GM12873 (cell line): ENCODE measurements around the gene MAP4.

Experiments
- TF ChIP-seq, protein P1 (sequence below): IDR thresholded peaks from 2 replicates; pipeline ENCODE4 v1.5.1; 2012; ENCODE audit warnings: low read depth, mild to moderate bottlenecking, moderate library complexity, low read length, control low read depth; ENCODE audit not compliant: insufficient read depth; ENCODE audit errors: missing control alignments

Gene MAP4

DNA sequence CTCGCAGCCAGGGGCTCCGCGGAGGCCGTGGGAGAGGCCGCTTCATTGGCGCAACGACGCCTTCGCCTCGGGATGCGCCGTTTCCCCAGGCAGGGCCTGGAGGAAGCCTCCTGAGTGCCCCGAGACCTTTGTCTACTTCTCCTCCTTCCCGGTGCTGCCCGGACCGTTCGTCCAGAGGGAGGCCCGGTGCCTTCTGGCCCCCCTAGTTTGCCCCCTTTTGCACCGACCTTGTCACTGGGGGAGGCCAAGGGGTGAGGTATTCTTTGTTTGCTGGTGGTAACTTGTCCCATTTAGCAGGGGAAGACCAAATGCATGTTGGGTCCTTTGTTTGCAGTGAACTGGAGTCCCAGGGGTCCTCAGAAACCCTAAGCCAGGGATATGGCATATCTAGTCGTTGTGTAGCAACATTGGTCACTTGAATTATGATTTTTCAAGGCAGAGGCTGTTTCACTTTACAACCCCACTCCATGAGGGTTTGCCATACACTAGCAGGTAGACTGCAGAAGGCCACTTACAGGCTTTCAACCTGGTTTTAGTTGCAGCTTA, 212.7 kb downstream of the MAP4 start:
- TF ChIP-seq, protein P1, sequence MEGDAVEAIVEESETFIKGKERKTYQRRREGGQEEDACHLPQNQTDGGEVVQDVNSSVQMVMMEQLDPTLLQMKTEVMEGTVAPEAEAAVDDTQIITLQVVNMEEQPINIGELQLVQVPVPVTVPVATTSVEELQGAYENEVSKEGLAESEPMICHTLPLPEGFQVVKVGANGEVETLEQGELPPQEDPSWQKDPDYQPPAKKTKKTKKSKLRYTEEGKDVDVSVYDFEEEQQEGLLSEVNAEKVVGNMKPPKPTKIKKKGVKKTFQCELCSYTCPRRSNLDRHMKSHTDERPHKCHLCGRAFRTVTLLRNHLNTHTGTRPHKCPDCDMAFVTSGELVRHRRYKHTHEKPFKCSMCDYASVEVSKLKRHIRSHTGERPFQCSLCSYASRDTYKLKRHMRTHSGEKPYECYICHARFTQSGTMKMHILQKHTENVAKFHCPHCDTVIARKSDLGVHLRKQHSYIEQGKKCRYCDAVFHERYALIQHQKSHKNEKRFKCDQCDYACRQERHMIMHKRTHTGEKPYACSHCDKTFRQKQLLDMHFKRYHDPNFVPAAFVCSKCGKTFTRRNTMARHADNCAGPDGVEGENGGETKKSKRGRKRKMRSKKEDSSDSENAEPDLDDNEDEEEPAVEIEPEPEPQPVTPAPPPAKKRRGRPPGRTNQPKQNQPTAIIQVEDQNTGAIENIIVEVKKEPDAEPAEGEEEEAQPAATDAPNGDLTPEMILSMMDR: no peak

DNA sequence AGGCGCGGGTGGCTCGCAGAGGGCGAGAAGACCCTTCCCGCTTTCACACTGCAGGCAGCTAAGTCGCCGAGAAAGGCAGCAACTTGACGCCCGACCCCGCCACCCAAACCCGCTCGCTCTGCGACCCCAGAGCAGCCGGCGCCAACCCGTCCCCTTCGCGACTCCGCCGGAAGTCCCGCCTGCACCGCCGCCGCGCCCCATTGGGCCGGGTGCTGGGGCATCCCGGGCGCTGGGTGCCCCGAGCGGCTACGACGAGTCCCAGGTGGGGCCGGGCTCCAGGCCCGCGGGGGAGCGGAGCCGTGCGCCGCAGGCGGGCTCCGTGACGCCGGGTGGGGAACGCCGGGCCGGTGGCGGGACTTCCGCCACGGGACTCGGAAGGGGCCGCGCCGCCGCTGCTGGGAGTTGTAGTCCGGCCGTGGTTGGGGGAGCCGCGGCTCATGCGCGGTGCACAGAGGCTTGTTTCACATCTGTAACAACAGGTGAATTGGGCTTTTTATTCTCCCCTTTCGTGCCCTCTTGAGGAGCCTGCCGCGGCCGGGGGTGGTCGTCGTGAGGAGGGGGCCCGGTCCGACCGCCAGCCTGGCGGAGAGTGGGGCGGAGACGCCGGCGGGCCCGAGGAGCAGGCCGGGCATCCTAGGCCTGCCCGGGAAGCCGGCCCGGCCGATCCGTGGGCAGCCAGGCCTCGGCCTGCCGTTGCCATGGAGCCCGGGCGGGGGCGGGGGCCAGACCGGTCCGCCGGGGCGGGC, 213.3 kb downstream of the MAP4 start, which contains the start of gene DHX30:
TSS of gene DHX30 (plus strand) at position 405 of the 746 bp plus-strand sequence. CDS start 7,546 bp downstream, outside the sequence.
- TF ChIP-seq, protein P1: no peak
